HG03558 (cell line): ENCODE data around the gene RNF141.

ENCODE experiments used
- ATAC-seq: cut with Tn5 transposase; IDR thresholded peaks from one replicate; pipeline ENCODE4 v1.9.1; 2021; ENCODE audit warnings: moderate number of reproducible peaks; ENCODE audit not compliant: unreplicated experiment; ENCODE audit errors: extremely low read depth

The RNF141 gene

DNA sequence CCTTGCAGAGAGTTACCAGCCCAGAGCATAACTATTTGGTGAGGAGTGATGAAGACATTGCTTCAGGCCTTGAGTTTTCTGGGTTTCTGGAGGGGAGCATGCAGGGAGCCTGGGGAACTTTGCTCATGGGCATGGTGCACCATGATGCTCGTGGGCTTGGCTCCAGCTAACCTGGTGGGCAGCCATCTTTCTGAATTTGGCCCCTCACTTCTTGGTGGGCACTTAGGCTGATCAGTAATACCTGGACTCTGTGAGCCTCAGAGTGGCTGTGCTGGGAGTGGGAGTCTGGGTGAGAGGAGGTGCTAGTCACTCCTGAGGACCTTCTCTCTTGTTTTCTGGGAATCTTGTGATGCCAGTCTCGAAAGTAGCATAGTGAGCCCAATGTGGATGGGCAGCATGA, 55.3 kb downstream of the RNF141 start:
- no peak for ATAC-seq

DNA sequence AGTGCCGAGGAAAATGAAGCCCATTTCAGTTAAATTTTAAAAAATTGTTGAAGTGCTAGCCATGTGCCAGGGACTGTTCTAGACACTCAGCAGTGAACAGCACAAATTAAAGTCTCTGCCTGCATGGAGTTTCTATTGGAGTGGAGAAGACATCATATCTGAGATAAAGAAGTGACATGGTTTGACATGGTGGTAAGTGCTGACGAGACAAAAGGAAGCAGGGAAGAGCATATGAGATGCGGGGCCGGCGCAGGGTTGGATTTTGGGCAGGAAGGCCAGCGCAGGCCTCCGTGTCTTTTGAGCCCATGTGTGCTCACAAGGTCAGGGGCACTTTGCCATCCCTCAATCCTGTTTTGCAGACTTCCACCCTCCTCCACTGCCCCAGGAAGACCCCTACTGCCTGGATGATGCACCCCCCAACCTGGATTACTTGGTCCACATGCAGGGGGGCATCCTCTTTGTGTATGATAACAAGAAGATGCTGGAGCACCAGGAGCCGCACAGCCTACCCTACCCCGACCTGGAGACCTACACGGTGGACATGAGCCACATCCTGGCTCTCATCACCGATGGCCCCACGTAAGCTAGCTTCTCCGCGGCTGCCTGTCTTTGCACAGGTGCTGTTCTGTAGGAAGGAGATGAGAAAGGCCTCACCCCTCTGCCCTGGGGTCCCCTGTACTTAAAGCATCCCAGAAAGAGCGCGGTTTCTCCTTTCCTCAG, 56.4 kb downstream of the RNF141 start:
- ATAC-seq, result no peak

DNA sequence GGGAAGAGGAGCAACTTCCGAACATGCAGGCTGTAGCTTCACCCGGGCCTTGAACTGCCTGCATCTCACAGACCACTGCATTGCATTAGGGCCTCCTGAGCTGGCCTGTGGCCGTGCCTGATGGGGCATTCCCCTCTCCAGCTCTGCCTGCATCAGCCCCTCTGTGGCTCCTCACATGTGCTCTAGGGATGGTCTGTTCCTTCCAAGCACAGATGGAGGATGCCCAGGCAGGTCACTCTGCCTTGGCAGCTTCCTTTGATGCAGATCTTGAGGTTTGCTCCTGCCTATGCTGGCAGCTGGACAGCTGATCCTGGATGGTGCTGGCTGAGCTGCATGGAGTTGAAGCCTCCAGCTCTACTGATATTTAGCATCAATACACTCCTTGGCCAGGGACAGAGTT, 57.4 kb downstream of the RNF141 start:
- ATAC-seq, result no peak

DNA sequence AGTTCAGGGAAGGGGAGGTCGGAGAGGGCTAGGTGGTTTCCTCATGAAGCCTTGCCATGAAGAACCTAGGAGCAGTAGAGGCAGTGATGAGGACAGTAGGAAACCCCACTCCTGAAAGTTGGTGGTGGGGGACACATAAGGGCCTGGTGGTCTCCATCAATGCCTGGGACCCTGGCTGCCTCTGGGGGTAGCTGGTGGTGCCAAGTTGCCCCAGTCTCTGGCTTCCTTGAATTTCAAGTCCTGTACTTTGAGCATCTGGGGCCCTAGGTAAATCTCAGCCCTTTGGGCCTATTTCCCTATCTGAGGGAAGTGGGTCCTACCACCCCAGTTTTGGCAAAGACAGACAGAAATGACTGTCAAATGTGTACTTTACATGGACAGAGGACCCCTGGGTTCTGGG, 57.8 kb downstream of the RNF141 start:
- ATAC-seq, result no peak

- no peak for ATAC-seq
These were observed 59.2 kb downstream of the RNF141 start for GRCh38 chr11:10481560-10482349.

DNA sequence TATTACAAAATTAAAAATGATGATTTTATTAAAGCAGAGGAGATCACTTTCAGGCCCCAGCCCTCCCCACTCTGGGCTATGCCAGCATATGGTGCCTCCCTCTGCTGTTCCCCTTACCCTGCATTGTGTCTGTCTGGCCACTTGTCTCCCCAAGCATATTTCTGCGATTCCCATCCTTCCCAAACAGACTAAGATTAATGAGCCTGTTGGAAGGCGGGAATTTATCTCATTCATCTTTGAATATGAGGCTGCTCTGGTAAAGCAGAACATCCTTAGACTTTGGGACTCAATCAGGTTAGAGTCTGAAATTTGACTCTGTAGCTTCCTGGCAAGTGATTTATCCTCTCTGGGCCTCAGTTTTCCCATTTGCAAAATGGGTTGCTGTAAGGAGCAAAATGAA, 60.2 kb downstream of the RNF141 start:
- ATAC-seq, result no peak

- ATAC-seq, result no peak
These were observed 61.0 kb downstream of the RNF141 start for GRCh38 chr11:10480026-10480425.

DNA sequence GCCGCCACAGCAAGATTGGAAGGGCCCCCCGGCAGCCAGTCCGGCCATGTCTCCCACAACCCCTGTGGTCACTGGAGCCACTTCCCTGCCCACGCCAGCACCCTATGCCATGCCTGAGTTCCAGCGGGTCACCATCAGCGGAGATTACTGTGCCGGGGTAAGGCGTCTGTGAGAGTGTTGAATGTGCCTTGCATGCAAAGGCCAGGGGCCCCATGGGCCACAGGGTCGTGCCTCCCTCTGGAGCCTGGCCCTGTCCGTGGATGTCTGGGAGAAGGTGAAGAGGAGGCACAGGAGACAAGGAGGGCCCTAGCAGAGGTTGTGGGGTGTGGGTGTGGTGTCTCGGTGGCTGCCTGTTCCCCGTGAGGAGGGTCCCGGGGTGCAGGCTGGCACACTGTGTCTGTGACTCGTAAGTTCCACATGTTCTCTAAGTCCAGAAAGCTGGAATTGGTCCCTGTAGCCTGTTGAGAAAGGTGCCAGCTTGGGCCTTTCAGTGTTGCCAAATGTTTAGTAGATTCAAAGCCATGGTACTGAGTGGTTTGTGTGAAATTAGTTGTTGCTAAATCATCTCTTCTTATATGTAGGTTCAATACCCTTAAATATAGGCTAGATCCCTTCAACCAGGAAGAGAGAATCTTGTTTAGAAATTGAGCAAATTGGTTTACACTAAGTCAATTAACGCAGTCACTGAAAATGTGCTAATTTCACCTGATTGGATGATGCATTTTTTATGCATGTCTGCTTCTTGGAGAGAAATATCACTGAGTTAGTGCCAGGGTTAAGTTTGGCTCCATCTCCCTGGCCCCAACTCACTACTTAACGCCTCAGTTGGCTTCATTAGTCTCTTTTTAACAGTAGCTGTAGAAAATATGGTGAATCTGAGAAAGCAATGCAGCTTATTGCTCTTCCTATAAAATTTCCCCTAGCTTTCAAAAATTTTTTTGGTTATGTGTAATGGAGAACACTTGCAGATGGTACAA, 62.1 kb downstream of the RNF141 start:
- ATAC-seq, result no peak

GRCh38 chr11:10478066-10478465, 62.9 kb downstream of the RNF141 start:
- no peak for ATAC-seq

- ATAC-seq, result no peak
These were observed 63.3 kb downstream of the RNF141 start for GRCh38 chr11:10477690-10478046.

DNA sequence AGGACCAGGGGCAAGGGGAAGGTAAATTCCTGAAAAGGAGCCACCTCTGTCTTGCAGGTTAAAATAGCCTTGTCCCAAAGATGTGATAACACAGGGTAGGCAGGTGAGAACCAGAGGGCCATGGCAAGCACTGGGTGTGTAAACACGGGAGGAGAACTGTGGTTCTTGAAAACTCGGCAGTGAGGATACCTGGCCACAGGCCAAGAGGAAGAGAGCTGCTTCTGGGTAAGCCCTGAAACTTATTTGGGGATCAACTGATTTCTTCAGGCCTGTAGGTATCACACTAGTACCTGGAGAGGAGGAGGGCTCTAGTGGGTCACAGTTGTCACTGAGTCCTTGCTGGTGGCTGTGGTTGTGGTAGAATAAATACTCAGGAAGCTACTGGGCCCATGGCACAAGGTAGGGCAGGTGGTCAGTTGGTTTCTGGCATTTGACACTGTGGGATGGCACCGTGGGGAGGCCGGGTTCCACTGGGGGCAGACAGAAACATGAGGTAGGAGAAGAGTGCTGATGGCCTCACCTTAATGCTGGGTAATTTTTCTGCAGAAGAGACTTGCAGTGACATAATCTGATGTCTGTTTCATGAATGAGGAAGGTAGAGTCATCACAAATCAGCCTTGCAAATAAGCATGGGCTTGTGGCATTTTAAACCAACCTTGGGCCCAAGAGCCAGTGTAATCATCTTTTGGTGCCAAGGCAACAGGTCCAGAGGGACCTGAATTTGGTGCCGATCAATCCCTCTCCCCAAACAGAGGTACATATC, 63.9 kb downstream of the RNF141 start:
- no peak for ATAC-seq

- ATAC-seq, result no peak
These were observed 64.6 kb downstream of the RNF141 start for GRCh38 chr11:10476342-10476741.

- no peak for ATAC-seq
These were observed 66.4 kb downstream of the RNF141 start for GRCh38 chr11:10474551-10474950.

DNA sequence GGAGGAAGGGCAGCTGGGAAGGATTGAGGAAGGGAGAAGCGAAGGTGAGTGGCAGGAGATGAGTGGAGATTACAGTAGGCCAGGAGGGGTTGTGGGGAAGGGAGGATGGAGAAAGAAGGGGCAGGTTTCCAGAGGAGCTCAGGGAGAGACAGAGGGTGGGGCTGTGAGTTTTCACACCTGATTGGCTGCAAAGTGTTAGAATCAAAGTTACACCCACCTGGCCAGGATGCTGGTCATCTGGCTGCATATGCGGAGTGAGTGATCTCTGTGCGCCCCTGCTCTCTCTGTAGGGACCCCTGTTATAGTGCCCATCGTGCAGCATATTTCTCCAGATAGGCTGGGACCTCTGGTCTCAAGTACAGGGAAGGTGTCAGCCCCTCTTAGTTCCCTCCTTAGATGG, 67.6 kb downstream of the RNF141 start:
- ATAC-seq, result no peak

GRCh38 chr11:10462746-10463300, 78.2 kb downstream of the RNF141 start:
- ATAC-seq, result no peak
